GM23338 (cell line): ENCODE measurements around the gene TRA2B. TPM values are rescaled to one million over a fixed set of nuclear protein-coding genes. Genes with fewer than 3 reads are reported as not detected.

Source experiments
- ATAC-seq: fragments of 200-7000 bp; cut with Tn5 transposase; 3 replicates; pipeline ENCODE4 v1.9.1; 2020
- DNase-seq: peaks from one replicate; pipeline ENCODE4 v3.0.0-alpha.2; 2015; ENCODE audit warnings: low spot score
- H2AFZ ChIP-seq: fragments of 200-600 bp; sonication (generic); 2 replicates; pipeline ENCODE4 v1.8.0; 2016; ENCODE audit warnings: antibody characterized with exemption, mild to moderate bottlenecking, moderate library complexity
- H3F3A ChIP-seq: fragments of 200-600 bp; sonication (generic); replicated peaks from 2 replicates; pipeline ENCODE4 v1.8.0; 2017; ENCODE audit warnings: antibody characterized with exemption, mixed run types, low read depth
- H3K27ac ChIP-seq: fragments of 200-600 bp; sonication (generic); 2 replicates; pipeline ENCODE4 v1.6.1; 2016; ENCODE audit warnings: low read depth
- H3K27me3 ChIP-seq: fragments of 200-600 bp; sonication (generic); 2 replicates; pipeline ENCODE4 v1.8.0; 2016; ENCODE audit warnings: mild to moderate bottlenecking, mixed run types, moderate library complexity; ENCODE audit not compliant: insufficient read depth
- H3K36me3 ChIP-seq: fragments of 200-600 bp; sonication (generic); 2 replicates; pipeline ENCODE4 v1.8.0; 2016; ENCODE audit warnings: mild to moderate bottlenecking; ENCODE audit not compliant: insufficient read depth
- H3K4me1 ChIP-seq: fragments of 200-600 bp; sonication (generic); 2 replicates; pipeline ENCODE4 v1.8.0; 2016; ENCODE audit warnings: mild to moderate bottlenecking, moderate library complexity; ENCODE audit not compliant: insufficient read depth
- H3K4me2 ChIP-seq: fragments of 200-600 bp; sonication (generic); 2 replicates; pipeline ENCODE4 v1.7.1; 2017; ENCODE audit warnings: mixed run types
- H3K4me3 ChIP-seq: fragments of 200-600 bp; sonication (generic); 2 replicates; pipeline ENCODE4 v1.6.1; 2016; ENCODE audit warnings: mixed run types
- H3K79me2 ChIP-seq: fragments of 200-600 bp; sonication (generic); replicated peaks from 2 replicates; pipeline ENCODE4 v1.8.0; 2017; ENCODE audit warnings: mild to moderate bottlenecking; ENCODE audit not compliant: insufficient read depth
- H3K9me2 ChIP-seq: fragments of 200-600 bp; sonication (generic); 2 replicates; pipeline ENCODE4 v1.8.0; 2017; ENCODE audit not compliant: insufficient read depth
- H4K20me1 ChIP-seq: fragments of 200-600 bp; sonication (generic); replicated peaks from 2 replicates; pipeline ENCODE4 v1.8.0; 2017; ENCODE audit warnings: mild to moderate bottlenecking; ENCODE audit not compliant: insufficient read depth
- H3K27ac Mint-ChIP-seq: 2 replicates; pipeline ENCODE4 v1.8.0; 2020; ENCODE audit warnings: inconsistent platforms, mild to moderate bottlenecking, moderate library complexity, mixed read lengths
- H3K27me3 Mint-ChIP-seq: 3 replicates; pipeline ENCODE4 v1.8.0; 2022; ENCODE audit warnings: low read depth, mild to moderate bottlenecking, moderate library complexity, mixed read lengths, inconsistent platforms; ENCODE audit not compliant: insufficient read depth, poor library complexity
- H3K36me3 Mint-ChIP-seq: 3 replicates; pipeline ENCODE4 v1.8.0; 2021; ENCODE audit warnings: low read depth, mild to moderate bottlenecking, inconsistent platforms, moderate library complexity, mixed read lengths
- H3K4me1 Mint-ChIP-seq: 3 replicates; pipeline ENCODE4 v1.8.0; 2020; ENCODE audit warnings: mild to moderate bottlenecking, inconsistent platforms, mixed read lengths
- H3K4me3 Mint-ChIP-seq: 3 replicates; pipeline ENCODE4 v1.8.0; 2021; ENCODE audit warnings: moderate library complexity, mild to moderate bottlenecking, inconsistent platforms, mixed read lengths
- H3K9me3 Mint-ChIP-seq: 3 replicates; pipeline ENCODE4 v1.8.0; 2020; ENCODE audit warnings: moderate library complexity, mild to moderate bottlenecking, inconsistent platforms, mixed read lengths
- CREB1 ChIP-seq: fragments of 250-450 bp; sonication (Bioruptor Pico); IDR thresholded peaks from 2 replicates; pipeline ENCODE4 v1.5.0; 2020; ENCODE audit warnings: low read depth, mild to moderate bottlenecking, moderate library complexity
- CTCF ChIP-seq, 2 experiments: fragments of 200-600 bp in 1 of 2; sonication (generic) in 1 of 2; conservative IDR thresholded peaks; 2 replicates each; pipeline versions ENCODE4 v1.5.1 to v1.6.1; 2016 to 2017; ENCODE audit warnings: antibody characterized with exemption in 2 of 2, low read depth in 2 of 2, mild to moderate bottlenecking in 2 of 2, moderate library complexity in 1 of 2
- ETS1 ChIP-seq: IDR thresholded peaks from 2 replicates; pipeline ENCODE4 v1.6.1; 2016; ENCODE audit warnings: antibody characterized with exemption
- EZH2 ChIP-seq: fragments of 200-600 bp; sonication (generic); IDR thresholded peaks from one replicate; pipeline ENCODE4 v1.8.0; 2017; ENCODE audit warnings: antibody characterized with exemption, mild to moderate bottlenecking, low read depth; ENCODE audit not compliant: unreplicated experiment
- EZH2phosphoT487 ChIP-seq: fragments of 200-600 bp; sonication (generic); IDR thresholded peaks from one replicate; pipeline ENCODE4 v1.8.1; 2018; ENCODE audit warnings: antibody characterized with exemption; ENCODE audit not compliant: unreplicated experiment
- JUNB ChIP-seq: IDR thresholded peaks from one replicate; pipeline ENCODE4 v1.6.1; 2016; ENCODE audit warnings: antibody characterized with exemption; ENCODE audit not compliant: unreplicated experiment
- NANOG ChIP-seq: IDR thresholded peaks from 2 replicates; pipeline ENCODE4 v1.6.1; 2016; ENCODE audit warnings: antibody characterized with exemption, borderline replicate concordance
- POLR2AphosphoS5 ChIP-seq: IDR thresholded peaks from 2 replicates; pipeline ENCODE4 v1.6.1; 2016; ENCODE audit warnings: antibody characterized with exemption, low read depth
- REST ChIP-seq: IDR thresholded peaks from one replicate; pipeline ENCODE4 v1.6.1; 2018; ENCODE audit warnings: antibody characterized with exemption; ENCODE audit not compliant: unreplicated experiment
- STAT1 ChIP-seq: IDR thresholded peaks from one replicate; pipeline ENCODE4 v1.6.1; 2016; ENCODE audit warnings: antibody characterized with exemption; ENCODE audit not compliant: unreplicated experiment
- ZNF114 ChIP-seq: fragments of 250-450 bp; sonication (Bioruptor Pico); IDR thresholded peaks from 2 replicates; pipeline ENCODE4 v1.5.0; 2020; ENCODE audit warnings: mild to moderate bottlenecking, moderate library complexity
- ZNF331 ChIP-seq: fragments of 250-450 bp; sonication (Bioruptor Pico); IDR thresholded peaks from 2 replicates; pipeline ENCODE4 v1.5.0; 2020; ENCODE audit warnings: low read depth, mild to moderate bottlenecking, moderate library complexity
- ZNF462 ChIP-seq: fragments of 250-450 bp; sonication (Bioruptor Pico); IDR thresholded peaks from 2 replicates; pipeline ENCODE4 v1.5.0; 2020; ENCODE audit warnings: mild to moderate bottlenecking, moderate library complexity
- polyA plus RNA-seq: library from polyadenylated mRNA; unstranded; fragments of >200 nt; fragmentation: Nextera tagmentation; extraction: Ambion mirVana; gene quantifications from 2 replicates; pipeline ENCODE4 v1.2.1, GENCODE V29; 2016
- total RNA-seq: library from RNA; depleted of rRNA; stranded (reverse); fragments of >200 nt; shearing (Covaris generic); gene quantifications from 2 replicates; pipeline ENCODE4 v1.2.3, GENCODE V29; 2014

Gene TRA2B
- total and polyA plus RNA-seq, 2 experiments from 2014 or later: 360 to 602 TPM

DNA sequence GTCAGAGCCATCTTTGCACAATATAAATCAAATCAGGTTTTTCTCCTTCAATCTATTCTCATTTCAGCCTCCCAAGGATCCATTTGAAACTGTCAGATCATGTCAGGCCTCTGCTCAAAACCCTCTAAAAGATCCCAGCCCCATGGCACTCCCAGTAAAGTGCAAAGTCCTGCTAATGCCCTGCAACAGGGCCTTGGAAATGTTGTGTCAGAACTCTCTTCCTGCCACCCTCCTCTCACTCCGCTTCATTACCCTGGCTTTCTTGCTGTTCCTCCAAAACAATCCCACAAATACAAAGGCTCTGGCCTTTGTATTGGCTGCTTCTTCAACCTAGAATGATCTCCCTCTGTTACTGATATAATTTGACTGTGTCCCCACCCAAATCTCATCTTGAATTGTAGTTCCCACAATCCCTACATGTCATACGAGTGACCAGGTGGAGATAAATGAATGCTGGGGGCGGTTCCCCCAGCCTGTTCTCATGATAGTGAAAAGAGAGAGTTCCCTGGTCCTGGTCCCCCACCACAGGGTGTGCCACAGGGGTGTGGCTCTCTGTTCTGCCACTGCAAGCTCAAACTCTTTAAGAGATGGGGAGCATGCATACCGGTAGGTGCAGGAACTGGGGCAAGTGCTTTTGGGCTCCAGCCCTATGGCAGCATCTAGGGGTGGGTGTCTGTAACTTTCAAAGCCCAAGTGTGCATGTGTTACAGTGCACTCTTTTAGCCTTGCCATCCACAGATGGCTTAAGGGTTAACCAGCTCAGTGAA is 22.9 kb upstream of the TRA2B start:
- no peaks in the 10 kb centered on the region for H4K20me1 ChIP-seq
- H3K79me2 ChIP-seq: no peaks in the 10 kb centered on the region
- no peaks in the 10 kb centered on the region for H3K27me3 ChIP-seq
- H3K4me1 ChIP-seq: peaks cover 13% of the 10 kb centered on the region
- DNase-seq (no peak), ATAC-seq (no peak)
- H2AFZ ChIP-seq: peak overlapping the region; percentile 97
- Mint-ChIP-seq H3K27me3 (no peaks in the 10 kb centered on the region), H3K4me3 (no peak overlapping the region), H3K36me3 (no peaks in the 10 kb centered on the region), H3K4me1 (no peaks in the 10 kb centered on the region; the same call in 2 of the 3 replicates), H3K27ac (no peak overlapping the region), H3K9me3 (peaks cover 4% of the 10 kb centered on the region)
- H3K4me3 ChIP-seq: no peak overlapping the region
- TF ChIP-seq EZH2phosphoT487 (no peak), ZNF114 (CRISPR knock-in tag) (no peak), JUNB (no peak), CREB1 (CRISPR knock-in tag) (no peak), STAT1 (no peak), POLR2AphosphoS5 (no peak), CTCF (conservative IDR thresholded peaks at IDR 0.05; ENCODE audit: low read depth in 2 of 2) (no peak), EZH2 (no peak), ZNF331 (CRISPR knock-in tag) (no peak), ETS1 (no peak), REST (no peak), ZNF462 (CRISPR knock-in tag) (no peak), NANOG (no peak)
- peak overlapping the region; percentile 19; the same call in 1 of the 2 replicates for H3K4me2 ChIP-seq
- H3K36me3 ChIP-seq: no peaks in the 10 kb centered on the region
- H3F3A ChIP-seq: no peaks in the 10 kb centered on the region
- no peak overlapping the region for H3K27ac ChIP-seq
- H3K9me2 ChIP-seq: no peaks in the 10 kb centered on the region
